Gastrocnemius medialis (tissue), 4 donors: ENCODE measurements around the gene SMURF1. TPM values are rescaled to one million over a fixed set of nuclear protein-coding genes. Genes with fewer than 3 reads are reported as not detected.
"Not testable (repeated sequence)": the region's sequence is repeated elsewhere in the genome, so short reads cannot be mapped to it uniquely, and the experiment has no call there.

Source experiments
- ATAC-seq, 2 donors: fragments of 150-250 bp; one replicate each; pipeline ENCODE4 v1.9.1; 2016
- DNase-seq, 2 donors: peaks; one replicate each; pipeline ENCODE4 v3.0.0-alpha.2; 2019
- H3K27ac ChIP-seq, 4 donors: fragments of 200-600 bp; sonication (generic); 1 replicate in 1 of 4; 2 replicates in 3 of 4; pipeline ENCODE4 v1.5.1; 2016 to 2018; ENCODE audit warnings: mild to moderate bottlenecking in 2 of 4, moderate library complexity in 1 of 4
- H3K27me3 ChIP-seq, 3 donors: fragments of 200-600 bp; sonication (generic) in 2 of 3; 1 replicate in 1 of 3; 2 replicates in 2 of 3; pipeline versions ENCODE4 v1.5.1 to v1.6.0; 2016 to 2019; ENCODE audit warnings: mild to moderate bottlenecking in 1 of 3, moderate library complexity in 1 of 3
- H3K36me3 ChIP-seq, 2 donors: fragments of 200-600 bp; sonication (generic) in 1 of 2; one replicate each; pipeline ENCODE4 v1.5.1; 2017 to 2018
- H3K4me1 ChIP-seq, 2 donors: fragments of 200-600 bp; sonication (generic) in 1 of 2; one replicate each; pipeline ENCODE4 v1.5.1; 2016 to 2017; ENCODE audit warnings: mild to moderate bottlenecking in 2 of 2
- H3K4me3 ChIP-seq, 4 donors: fragments of 200-600 bp; sonication (generic) in 3 of 4; 1 replicate in 1 of 4; 2 replicates in 3 of 4; pipeline ENCODE4 v1.5.1; 2016 to 2019; ENCODE audit warnings: mild to moderate bottlenecking in 2 of 4
- H3K9me3 ChIP-seq, 3 donors: fragments of 200-600 bp; sonication (generic) in 2 of 3; 1 replicate in 1 of 3; 2 replicates in 2 of 3; pipeline ENCODE4 v1.5.1; 2016 to 2019
- POLR2A ChIP-seq, 2 donors: fragments of 450-650 bp; IDR thresholded peaks; one replicate each; pipeline ENCODE4 v1.6.1; 2017; ENCODE audit warnings: antibody characterized with exemption in 2 of 2, mild to moderate bottlenecking in 2 of 2, moderate library complexity in 2 of 2
- in situ Hi-C, 4 donors: fragments of 200-750 bp; cut with MboI; loops; one replicate each; pipeline versions ENCODE4 v1.15.0 to v1.8.0; 2017; ENCODE audit warnings: low sequenced_read_pairs in 4 of 4
- intact Hi-C: fragments of 100-400 bp; cut with DNase I; formaldehyde crosslinking; loops from one replicate; pipeline ENCODE4 v1.15.1; 2023; ENCODE audit warnings: low total_unique reads
- total RNA-seq, 4 donors: library from RNA; depleted of rRNA; stranded (reverse); fragments of >200 nt; gene quantifications; one replicate each; pipeline versions ENCODE4 v1.1.0 to v1.2.3, GENCODE V29; 2016
- TF ChIP-seq, protein P1 (sequence below), 5 experiments: fragments of 450-650 bp in 3 of 5; fragments of 200-600 bp in 2 of 5; sonication (generic) in 2 of 5; IDR thresholded peaks in 4 of 5; conservative IDR thresholded peaks in 1 of 5; 1 replicate in 4 of 5; 2 replicates in 1 of 5; pipeline ENCODE4 v1.5.1; 2016 to 2019; ENCODE audit warnings: antibody characterized with exemption in 5 of 5, mild to moderate bottlenecking in 3 of 5, moderate library complexity in 3 of 5

The SMURF1 gene
- total RNA-seq, 4 donors from 2014 or later = 15.4 to 44.8 (median 18.3) TPM

DNA sequence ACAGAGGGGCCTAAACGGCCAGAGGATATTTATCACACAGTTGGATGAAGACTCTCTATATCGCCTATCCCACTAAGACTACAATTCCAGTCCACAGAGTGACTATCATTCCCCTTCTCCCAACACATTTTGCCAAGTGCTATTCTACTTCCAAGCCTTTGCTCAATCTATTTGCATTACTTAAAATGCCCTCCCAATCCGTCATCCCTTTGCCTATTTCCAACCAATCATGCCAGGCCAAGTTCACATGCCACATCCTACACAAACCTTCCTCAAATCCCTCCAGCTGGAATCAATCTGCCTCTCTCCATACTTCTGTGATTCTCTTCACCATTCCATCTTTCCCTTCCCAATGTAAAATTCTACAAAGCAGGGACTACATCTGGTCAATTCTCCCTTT is 38.2 kb downstream of the SMURF1 start:
- Histone ChIP-seq H3K4me1 (peaks cover 42 to 56% of the 10 kb centered on the region in 2 donors), H3K9me3 (no peaks in the 10 kb centered on the region), H3K27ac (peak overlapping the region in 3 of 4 donors; percentile 7 to 32 (median 14)), H3K36me3 (no peaks in the 10 kb centered on the region), H3K4me3 (no peak overlapping the region), H3K27me3 (no peaks in the 10 kb centered on the region)
- ATAC-seq (no peak), DNase-seq (no peak)
- in situ Hi-C loops = no loop called here
- TF ChIP-seq POLR2A (IDR thresholded peaks at IDR 0.05) = no peak
- TF ChIP-seq, protein P1, sequence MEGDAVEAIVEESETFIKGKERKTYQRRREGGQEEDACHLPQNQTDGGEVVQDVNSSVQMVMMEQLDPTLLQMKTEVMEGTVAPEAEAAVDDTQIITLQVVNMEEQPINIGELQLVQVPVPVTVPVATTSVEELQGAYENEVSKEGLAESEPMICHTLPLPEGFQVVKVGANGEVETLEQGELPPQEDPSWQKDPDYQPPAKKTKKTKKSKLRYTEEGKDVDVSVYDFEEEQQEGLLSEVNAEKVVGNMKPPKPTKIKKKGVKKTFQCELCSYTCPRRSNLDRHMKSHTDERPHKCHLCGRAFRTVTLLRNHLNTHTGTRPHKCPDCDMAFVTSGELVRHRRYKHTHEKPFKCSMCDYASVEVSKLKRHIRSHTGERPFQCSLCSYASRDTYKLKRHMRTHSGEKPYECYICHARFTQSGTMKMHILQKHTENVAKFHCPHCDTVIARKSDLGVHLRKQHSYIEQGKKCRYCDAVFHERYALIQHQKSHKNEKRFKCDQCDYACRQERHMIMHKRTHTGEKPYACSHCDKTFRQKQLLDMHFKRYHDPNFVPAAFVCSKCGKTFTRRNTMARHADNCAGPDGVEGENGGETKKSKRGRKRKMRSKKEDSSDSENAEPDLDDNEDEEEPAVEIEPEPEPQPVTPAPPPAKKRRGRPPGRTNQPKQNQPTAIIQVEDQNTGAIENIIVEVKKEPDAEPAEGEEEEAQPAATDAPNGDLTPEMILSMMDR (IDR thresholded peaks at IDR 0.05 in 4 of 5, conservative IDR thresholded peaks at IDR 0.05 in 1 of 5) = no peak
- intact Hi-C loops = no loop called here

DNA sequence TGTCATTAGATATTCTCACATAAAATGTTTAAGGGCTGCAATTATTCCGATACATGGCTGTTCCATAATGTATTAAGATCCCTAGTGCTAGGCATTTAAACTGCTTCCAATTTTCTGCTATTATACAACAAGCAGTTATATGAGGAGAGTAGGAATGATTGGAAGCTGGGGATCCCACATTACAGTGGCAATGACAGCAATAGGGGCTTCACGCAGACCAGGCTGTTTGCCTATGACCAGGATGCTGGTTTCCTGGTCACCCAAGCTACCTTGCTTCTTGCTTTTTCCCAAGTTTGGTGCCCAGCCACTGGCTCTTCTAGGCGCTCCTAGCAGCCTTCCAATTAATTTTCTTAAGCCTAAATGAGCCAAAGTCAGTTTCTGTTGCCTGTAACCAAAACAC is 39.3 kb downstream of the SMURF1 start:
- H3K27me3 ChIP-seq = no peaks in the 10 kb centered on the region
- TF ChIP-seq POLR2A (IDR thresholded peaks at IDR 0.05) = no peak
- TF ChIP-seq, protein P1 (IDR thresholded peaks at IDR 0.05 in 4 of 5, conservative IDR thresholded peaks at IDR 0.05 in 1 of 5) = no peak
- ATAC-seq = no peak
- H3K4me1 ChIP-seq = peaks cover 36 to 56% of the 10 kb centered on the region in 2 donors
- no peaks in the 10 kb centered on the region for H3K9me3 ChIP-seq
- peak overlapping the region in 3 of 4 donors; percentile 0 to 25 (median 18) for H3K27ac ChIP-seq
- intact Hi-C loops = no loop called here
- DNase-seq = no peak
- H3K4me3 ChIP-seq = no peak overlapping the region
- no peaks in the 10 kb centered on the region for H3K36me3 ChIP-seq
- in situ Hi-C loops = no loop called here

DNA sequence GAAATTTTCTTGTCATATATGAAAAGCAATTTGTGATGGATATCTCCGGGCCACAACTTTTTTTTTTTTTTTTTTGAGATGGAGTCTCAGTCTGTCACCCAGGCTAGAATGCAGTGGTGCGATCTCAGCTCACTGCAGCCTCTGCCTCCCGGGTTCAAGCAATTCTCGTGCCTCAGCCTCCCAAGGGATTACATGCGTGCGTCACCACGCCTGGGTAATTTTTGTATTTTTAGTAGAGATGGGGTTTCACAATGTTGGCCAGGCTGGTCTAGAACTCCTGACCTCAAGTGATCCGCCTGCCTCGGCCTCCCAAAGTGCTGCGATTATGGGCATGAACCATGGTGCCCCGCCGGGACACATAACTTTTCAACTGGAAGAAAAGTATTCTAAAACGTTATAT is 40.1 kb downstream of the SMURF1 start:
- intact Hi-C loops, in situ Hi-C loops, H3K9me3 ChIP-seq, H3K4me3 ChIP-seq, H3K27me3 ChIP-seq, H3K36me3 ChIP-seq, DNase-seq, ATAC-seq: not testable (repeated sequence)
- H3K4me1 ChIP-seq = peaks cover 36 to 49% of the 10 kb centered on the region in 2 donors
- H3K27ac ChIP-seq = peak overlapping the region in 2 of 4 donors; percentile 25 to 32

DNA sequence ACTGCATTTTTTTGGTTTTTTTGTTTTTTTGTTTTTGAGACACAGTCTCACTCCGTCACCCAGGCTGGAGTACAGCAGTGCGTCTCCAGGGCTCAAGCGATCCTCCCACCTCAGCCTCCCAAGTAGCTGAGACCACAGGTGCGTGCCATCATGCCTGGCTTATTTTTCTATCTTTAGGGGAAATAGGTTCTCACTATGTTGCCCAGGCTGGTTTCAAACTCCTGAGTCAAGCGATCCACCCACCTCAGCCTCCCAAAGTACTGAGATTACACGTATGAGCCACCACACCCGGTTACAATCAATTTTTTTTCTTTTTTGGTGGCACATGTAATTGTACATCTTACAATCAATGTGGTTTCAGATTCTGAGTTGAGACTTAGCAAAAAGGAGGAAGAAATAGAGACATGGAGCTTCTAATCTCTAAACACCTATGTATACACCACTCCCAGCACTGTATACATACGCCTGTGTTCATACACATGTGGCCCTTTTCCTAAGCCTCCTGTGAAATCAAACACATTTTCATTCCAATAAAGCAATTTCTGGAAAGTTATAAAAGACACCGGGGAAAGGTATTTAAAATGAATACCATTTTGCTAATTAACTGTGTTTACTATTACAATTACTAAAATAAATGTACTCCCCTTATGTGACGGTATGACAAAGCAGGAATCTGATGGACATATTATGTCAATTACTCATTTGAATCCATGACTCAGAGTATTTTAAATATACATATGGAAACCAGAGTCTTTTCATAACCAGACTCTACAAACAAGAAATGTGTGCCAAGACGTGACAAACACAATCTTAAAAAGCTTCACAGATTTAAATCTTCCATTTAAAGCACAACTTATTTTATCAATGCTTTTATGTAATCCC is 40.9 kb downstream of the SMURF1 start:
- Histone ChIP-seq H3K27ac (peak overlapping the region in 1 of 4 donors; percentile 32), H3K36me3 (no peaks in the 10 kb centered on the region), H3K4me3 (no peak overlapping the region), H3K27me3 (no peaks in the 10 kb centered on the region), H3K9me3 (no peaks in the 10 kb centered on the region), H3K4me1 (peaks cover 40 to 45% of the 10 kb centered on the region in 2 donors)
- ATAC-seq (no peak), DNase-seq (no peak)
- intact Hi-C loops = no loop called here
- in situ Hi-C loops = no loop called here
- no peak for TF ChIP-seq POLR2A (IDR thresholded peaks at IDR 0.05)
- TF ChIP-seq, protein P1 (IDR thresholded peaks at IDR 0.05 in 4 of 5, conservative IDR thresholded peaks at IDR 0.05 in 1 of 5) = no peak

DNA sequence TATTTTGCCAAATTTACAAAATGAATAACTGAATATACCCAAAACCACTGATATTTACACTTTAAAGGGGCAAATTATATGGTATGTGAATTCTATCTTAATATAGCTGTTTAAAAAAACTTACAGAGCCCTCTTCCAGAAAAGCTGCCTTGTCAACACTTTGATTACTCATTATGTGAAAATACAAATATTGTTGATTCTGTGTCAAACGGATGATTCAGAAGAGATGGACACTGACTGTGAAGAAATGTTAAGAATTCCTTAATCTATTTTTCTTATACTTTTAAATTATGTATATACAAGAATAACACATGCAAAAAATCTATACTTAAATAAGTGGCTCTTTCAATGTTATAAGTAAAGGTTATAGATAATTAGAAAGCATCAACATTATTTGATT is 41.5 kb downstream of the SMURF1 start:
- ATAC-seq = no peak
- no peak for DNase-seq
- in situ Hi-C loops (no loop called here), intact Hi-C loops (no loop called here)
- Histone ChIP-seq H3K27ac (peak overlapping the region in 1 of 4 donors; percentile 32), H3K4me1 (peaks cover 33 to 39% of the 10 kb centered on the region in 2 donors), H3K36me3 (no peaks in the 10 kb centered on the region), H3K27me3 (no peaks in the 10 kb centered on the region), H3K4me3 (no peak overlapping the region), H3K9me3 (no peaks in the 10 kb centered on the region)
- no peak for TF ChIP-seq POLR2A (IDR thresholded peaks at IDR 0.05)

DNA sequence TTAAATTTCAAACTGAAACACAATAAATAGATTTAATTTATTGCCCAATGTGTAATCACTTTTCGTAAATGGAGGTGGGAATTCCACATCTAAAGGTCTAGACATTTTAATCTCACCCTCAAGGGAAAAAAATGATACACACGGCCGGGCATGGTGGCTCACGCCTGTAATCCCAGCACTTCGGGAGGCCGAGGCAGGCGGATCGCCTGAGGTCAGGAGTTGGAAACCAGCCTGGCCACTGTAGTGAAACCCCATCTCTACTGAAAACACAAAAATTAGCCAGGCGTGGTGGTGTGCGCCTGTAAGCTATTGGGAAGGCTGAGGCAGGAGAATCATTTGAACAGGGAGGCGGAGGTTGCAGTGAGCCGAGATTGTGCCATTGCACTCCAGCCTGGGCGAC is 42.4 kb downstream of the SMURF1 start:
- H3K27me3 ChIP-seq, H3K36me3 ChIP-seq, H3K9me3 ChIP-seq, H3K4me3 ChIP-seq, H3K27ac ChIP-seq, ATAC-seq, intact Hi-C loops, DNase-seq, in situ Hi-C loops: not testable (repeated sequence)
- peaks cover 33 to 35% of the 10 kb centered on the region in 2 donors for H3K4me1 ChIP-seq
